HEK293 (cell line): ENCODE results near the gene PCDH15.

Experiments
- CTCF ChIA-PET: fragments of 350-600 bp; formaldehyde crosslinking; extraction: SDS; loops from one replicate; lab custom pipeline; 2021; ENCODE audit warnings: antibody characterized with exemption; lab: Yijun Ruan, JAX
- POLR2A ChIA-PET: fragments of 300-600 bp; formaldehyde crosslinking; extraction: SDS; loops from one replicate; lab custom pipeline; 2020; ENCODE audit warnings: antibody characterized with exemption, inconsistent platforms; lab: Yijun Ruan, JAX
- H3K27ac ChIP-seq: fragments of 200-500 bp; sonication (Bioruptor generic); 2 replicates; pipeline ENCODE4 v1.5.1; 2014; ENCODE audit warnings: low read depth, low read length, control low read depth, inconsistent platforms; ENCODE audit errors: extremely low read depth
- H3K36me3 ChIP-seq, 2 experiments: fragments of 200-500 bp in 1 of 2; sonication (Bioruptor generic) in 1 of 2; 1 replicate in 1 of 2; 2 replicates in 1 of 2; pipeline ENCODE4 v1.5.1; 2014 to 2017; ENCODE audit warnings: inconsistent platforms in 2 of 2, low read length in 2 of 2; ENCODE audit not compliant: control insufficient read depth in 2 of 2, insufficient read depth in 1 of 2
- H3K4me1 ChIP-seq: fragments of 200-500 bp; sonication (Bioruptor generic); 2 replicates; pipeline ENCODE4 v1.5.1; 2014; ENCODE audit warnings: mild to moderate bottlenecking, low read length, inconsistent platforms; ENCODE audit not compliant: control insufficient read depth, insufficient read depth
- H3K4me3 ChIP-seq: 2 replicates; pipeline ENCODE4 v1.5.1; 2011; ENCODE audit warnings: low read depth, mild to moderate bottlenecking, control low read depth, low read length, moderate library complexity
- H3K9me3 ChIP-seq: fragments of 200-500 bp; sonication (Bioruptor generic); 2 replicates; pipeline ENCODE4 v1.5.1; 2014; ENCODE audit warnings: low read depth, low read length, inconsistent platforms; ENCODE audit not compliant: control insufficient read depth, insufficient read depth
- BCL11A ChIP-seq: fragments of 450-650 bp; formaldehyde crosslinking; IDR thresholded peaks from 2 replicates; pipeline ENCODE4 v1.5.1; 2016; ENCODE audit warnings: low read depth, missing biosample characterization, missing genetic modification characterization
- GFI1B ChIP-seq: fragments of 450-650 bp; formaldehyde crosslinking; IDR thresholded peaks from 2 replicates; pipeline ENCODE4 v1.5.1; 2016; ENCODE audit warnings: missing biosample characterization, missing genetic modification characterization
- KLF9 ChIP-seq: fragments of 450-650 bp; formaldehyde crosslinking; IDR thresholded peaks from 2 replicates; pipeline ENCODE4 v1.5.1; 2016; ENCODE audit warnings: missing biosample characterization, missing genetic modification characterization, low read depth
- MYNN ChIP-seq: fragments of 450-650 bp; formaldehyde crosslinking; IDR thresholded peaks from 2 replicates; pipeline ENCODE4 v1.5.1; 2016; ENCODE audit warnings: missing biosample characterization, missing genetic modification characterization, borderline replicate concordance
- RBAK ChIP-seq: fragments of 450-650 bp; formaldehyde crosslinking; IDR thresholded peaks from 2 replicates; pipeline ENCODE4 v1.5.1; 2016; ENCODE audit warnings: missing biosample characterization, missing genetic modification characterization
- TCF7L2 ChIP-seq: IDR thresholded peaks from 2 replicates; pipeline ENCODE4 v1.6.1; 2011; ENCODE audit warnings: low read depth, mild to moderate bottlenecking, inconsistent platforms, low read length, moderate library complexity, borderline replicate concordance
- ZBTB48 ChIP-seq: fragments of 450-650 bp; formaldehyde crosslinking; IDR thresholded peaks from 2 replicates; pipeline ENCODE4 v1.5.1; 2016; ENCODE audit warnings: missing biosample characterization, missing genetic modification characterization
- ZNF132 ChIP-seq: fragments of 450-650 bp; formaldehyde crosslinking; IDR thresholded peaks from 2 replicates; pipeline ENCODE4 v1.5.1; 2017; ENCODE audit warnings: missing biosample characterization, missing genetic modification characterization, borderline replicate concordance
- ZNF157 ChIP-seq: fragments of 450-650 bp; formaldehyde crosslinking; IDR thresholded peaks from 2 replicates; pipeline ENCODE4 v1.5.1; 2016; ENCODE audit warnings: missing biosample characterization, missing genetic modification characterization
- ZNF23 ChIP-seq: fragments of 450-650 bp; formaldehyde crosslinking; IDR thresholded peaks from 2 replicates; pipeline ENCODE4 v1.5.1; 2016; ENCODE audit warnings: missing biosample characterization, missing genetic modification characterization, borderline replicate concordance
- ZNF600 ChIP-seq: fragments of 450-650 bp; formaldehyde crosslinking; IDR thresholded peaks from 2 replicates; pipeline ENCODE4 v1.5.1; 2016; ENCODE audit warnings: missing biosample characterization, missing genetic modification characterization
- ZNF626 ChIP-seq: fragments of 450-650 bp; sonication (Bioruptor Pico); formaldehyde crosslinking; IDR thresholded peaks from 2 replicates; pipeline ENCODE4 v1.5.1; 2018; ENCODE audit warnings: missing biosample characterization, missing genetic modification characterization, inconsistent platforms
- ZNF785 ChIP-seq: fragments of 450-650 bp; formaldehyde crosslinking; IDR thresholded peaks from 2 replicates; pipeline ENCODE4 v1.5.1; 2016; ENCODE audit warnings: missing biosample characterization, missing genetic modification characterization
- ZNF843 ChIP-seq: fragments of 450-650 bp; formaldehyde crosslinking; IDR thresholded peaks from 2 replicates; pipeline ENCODE4 v1.5.1; 2016; ENCODE audit warnings: missing biosample characterization, missing genetic modification characterization
- ZSCAN23 ChIP-seq: fragments of 450-650 bp; formaldehyde crosslinking; IDR thresholded peaks from 2 replicates; pipeline ENCODE4 v1.5.1; 2016; ENCODE audit warnings: missing biosample characterization, missing genetic modification characterization
- TF ChIP-seq, protein P1 (sequence below): fragments of 450-650 bp; formaldehyde crosslinking; IDR thresholded peaks from 2 replicates; pipeline ENCODE4 v1.5.1; 2016; ENCODE audit warnings: missing biosample characterization, missing genetic modification characterization
- TF ChIP-seq, protein P2 (sequence below): fragments of 450-650 bp; formaldehyde crosslinking; IDR thresholded peaks from 2 replicates; pipeline ENCODE4 v1.5.1; 2016; ENCODE audit warnings: missing biosample characterization, missing genetic modification characterization, low read depth
- TF ChIP-seq, protein P3 (sequence below): fragments of 450-650 bp; formaldehyde crosslinking; IDR thresholded peaks from 2 replicates; pipeline ENCODE4 v1.5.1; 2016; ENCODE audit warnings: missing biosample characterization, missing genetic modification characterization
- TF ChIP-seq, protein P4 (sequence below): fragments of 450-650 bp; formaldehyde crosslinking; IDR thresholded peaks from 2 replicates; pipeline ENCODE4 v1.5.1; 2016; ENCODE audit warnings: missing biosample characterization, missing genetic modification characterization
- TF ChIP-seq, protein P5 (sequence below): fragments of 450-650 bp; formaldehyde crosslinking; IDR thresholded peaks from 2 replicates; pipeline ENCODE4 v1.5.1; 2017; ENCODE audit warnings: missing biosample characterization, mild to moderate bottlenecking, missing genetic modification characterization, moderate library complexity

The PCDH15 gene

DNA sequence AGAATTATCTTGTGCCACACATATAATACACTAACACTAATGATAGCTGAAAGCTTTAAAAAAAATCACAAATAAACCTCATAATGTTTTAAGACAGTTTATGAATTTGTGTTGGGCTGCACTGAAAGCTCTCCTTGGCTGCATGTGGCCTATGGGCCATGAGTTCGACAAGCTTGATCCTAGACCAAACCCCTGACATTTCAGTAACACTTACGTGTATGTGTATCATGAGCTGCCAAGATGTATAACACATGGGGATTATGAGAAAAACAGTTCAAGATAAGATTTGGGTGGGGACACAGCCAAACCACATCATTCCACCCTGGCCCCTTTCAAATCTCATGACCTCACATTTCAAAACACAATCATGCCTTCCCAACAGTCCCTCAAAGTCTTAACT is 823.8 kb downstream of the PCDH15 start (continued):
- no peak for TF ChIP-seq ZNF626 (tag by site-specific recombination)
- TF ChIP-seq ZNF157 = no peak
- no peak for TF ChIP-seq MYNN (tag by site-specific recombination)
- TF ChIP-seq BCL11A (tag by site-specific recombination) = no peak
- TF ChIP-seq GFI1B (tag by site-specific recombination) = no peak
- TF ChIP-seq ZNF843 (tag by site-specific recombination) = no peak
- TF ChIP-seq, protein P1, sequence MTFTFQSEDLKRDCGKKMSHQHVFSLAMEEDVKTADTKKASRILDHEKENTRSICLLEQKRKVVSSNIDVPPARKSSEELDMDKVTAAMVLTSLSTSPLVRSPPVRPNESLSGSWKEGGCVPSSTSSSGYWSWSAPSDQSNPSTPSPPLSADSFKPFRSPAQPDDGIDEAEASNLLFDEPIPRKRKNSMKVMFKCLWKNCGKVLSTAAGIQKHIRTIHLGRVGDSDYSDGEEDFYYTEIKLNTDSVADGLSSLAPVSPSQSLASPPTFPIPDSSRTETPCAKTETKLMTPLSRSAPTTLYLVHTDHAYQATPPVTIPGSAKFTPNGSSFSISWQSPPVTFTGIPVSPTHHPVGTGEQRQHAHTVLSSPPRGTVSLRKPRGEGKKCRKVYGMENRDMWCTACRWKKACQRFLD (tag by site-specific recombination) = no peak
- no peak for TF ChIP-seq ZNF23 (tag by site-specific recombination)

DNA sequence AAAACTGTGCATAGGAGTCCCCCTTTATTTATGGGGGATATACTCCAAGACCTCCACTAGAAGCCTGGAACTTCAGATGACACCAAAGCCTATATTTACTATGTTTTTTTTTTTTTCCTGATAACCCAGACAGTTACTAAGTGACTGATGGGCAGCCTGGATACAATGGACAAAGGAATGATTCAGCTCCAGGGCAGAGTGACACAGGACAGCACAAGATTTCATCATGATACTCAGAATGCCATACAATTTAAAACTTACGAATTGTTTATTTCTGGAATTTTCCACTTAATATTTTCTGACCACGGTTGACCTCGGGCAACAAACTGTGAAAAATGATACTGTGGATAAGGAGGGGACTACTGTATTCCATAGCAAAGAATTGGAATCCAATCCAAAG is 843.6 kb downstream of the PCDH15 start:
- CTCF ChIA-PET = no interaction called here
- Histone ChIP-seq H3K4me3 (no peak overlapping the region), H3K36me3 (no peaks in the 10 kb centered on the region), H3K4me1 (no peaks in the 10 kb centered on the region), H3K27ac (no peak overlapping the region), H3K9me3 (no peaks in the 10 kb centered on the region)
- POLR2A ChIA-PET = no interaction called here
- TF ChIP-seq ZBTB48 (tag by site-specific recombination) (no peak), ZNF132 (tag by site-specific recombination) (no peak), RBAK (tag by site-specific recombination) (no peak), ZSCAN23 (tag by site-specific recombination) (no peak)

DNA sequence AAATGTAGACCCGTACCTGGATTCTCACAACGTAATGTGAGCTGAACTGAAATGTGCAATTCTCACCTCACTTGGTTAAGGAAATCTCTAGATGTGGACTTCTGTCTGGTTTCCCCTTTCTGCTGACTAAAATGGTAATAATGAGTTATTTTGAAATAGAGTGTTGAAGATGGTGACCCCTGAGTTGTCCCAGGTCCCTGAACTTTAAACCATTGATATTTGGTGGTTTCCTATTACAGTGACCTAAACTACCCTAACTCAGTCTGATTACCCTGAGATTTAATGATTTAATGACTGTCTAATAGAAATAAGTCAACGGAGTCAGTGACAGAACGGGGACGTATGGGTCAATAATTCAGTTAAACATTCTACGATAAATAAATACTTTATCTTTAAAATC is 845.9 kb downstream of the PCDH15 start:
- no peak overlapping the region for H3K4me3 ChIP-seq

More for the DNA sequence above, 845.9 kb downstream of the PCDH15 start:
- Histone ChIP-seq H3K4me1 (no peaks in the 10 kb centered on the region), H3K27ac (no peak overlapping the region), H3K36me3 (no peaks in the 10 kb centered on the region), H3K9me3 (no peaks in the 10 kb centered on the region)
- CTCF ChIA-PET = no interaction called here
- no peak for TF ChIP-seq KLF9 (tag by site-specific recombination)
- TF ChIP-seq, protein P2, sequence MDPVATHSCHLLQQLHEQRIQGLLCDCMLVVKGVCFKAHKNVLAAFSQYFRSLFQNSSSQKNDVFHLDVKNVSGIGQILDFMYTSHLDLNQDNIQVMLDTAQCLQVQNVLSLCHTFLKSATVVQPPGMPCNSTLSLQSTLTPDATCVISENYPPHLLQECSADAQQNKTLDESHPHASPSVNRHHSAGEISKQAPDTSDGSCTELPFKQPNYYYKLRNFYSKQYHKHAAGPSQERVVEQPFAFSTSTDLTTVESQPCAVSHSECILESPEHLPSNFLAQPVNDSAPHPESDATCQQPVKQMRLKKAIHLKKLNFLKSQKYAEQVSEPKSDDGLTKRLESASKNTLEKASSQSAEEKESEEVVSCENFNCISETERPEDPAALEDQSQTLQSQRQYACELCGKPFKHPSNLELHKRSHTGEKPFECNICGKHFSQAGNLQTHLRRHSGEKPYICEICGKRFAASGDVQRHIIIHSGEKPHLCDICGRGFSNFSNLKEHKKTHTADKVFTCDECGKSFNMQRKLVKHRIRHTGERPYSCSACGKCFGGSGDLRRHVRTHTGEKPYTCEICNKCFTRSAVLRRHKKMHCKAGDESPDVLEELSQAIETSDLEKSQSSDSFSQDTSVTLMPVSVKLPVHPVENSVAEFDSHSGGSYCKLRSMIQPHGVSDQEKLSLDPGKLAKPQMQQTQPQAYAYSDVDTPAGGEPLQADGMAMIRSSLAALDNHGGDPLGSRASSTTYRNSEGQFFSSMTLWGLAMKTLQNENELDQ = no peak
- TF ChIP-seq ZNF785 (tag by site-specific recombination) = no peak
- no peak for TF ChIP-seq ZNF600 (tag by site-specific recombination)
- TF ChIP-seq, protein P3, sequence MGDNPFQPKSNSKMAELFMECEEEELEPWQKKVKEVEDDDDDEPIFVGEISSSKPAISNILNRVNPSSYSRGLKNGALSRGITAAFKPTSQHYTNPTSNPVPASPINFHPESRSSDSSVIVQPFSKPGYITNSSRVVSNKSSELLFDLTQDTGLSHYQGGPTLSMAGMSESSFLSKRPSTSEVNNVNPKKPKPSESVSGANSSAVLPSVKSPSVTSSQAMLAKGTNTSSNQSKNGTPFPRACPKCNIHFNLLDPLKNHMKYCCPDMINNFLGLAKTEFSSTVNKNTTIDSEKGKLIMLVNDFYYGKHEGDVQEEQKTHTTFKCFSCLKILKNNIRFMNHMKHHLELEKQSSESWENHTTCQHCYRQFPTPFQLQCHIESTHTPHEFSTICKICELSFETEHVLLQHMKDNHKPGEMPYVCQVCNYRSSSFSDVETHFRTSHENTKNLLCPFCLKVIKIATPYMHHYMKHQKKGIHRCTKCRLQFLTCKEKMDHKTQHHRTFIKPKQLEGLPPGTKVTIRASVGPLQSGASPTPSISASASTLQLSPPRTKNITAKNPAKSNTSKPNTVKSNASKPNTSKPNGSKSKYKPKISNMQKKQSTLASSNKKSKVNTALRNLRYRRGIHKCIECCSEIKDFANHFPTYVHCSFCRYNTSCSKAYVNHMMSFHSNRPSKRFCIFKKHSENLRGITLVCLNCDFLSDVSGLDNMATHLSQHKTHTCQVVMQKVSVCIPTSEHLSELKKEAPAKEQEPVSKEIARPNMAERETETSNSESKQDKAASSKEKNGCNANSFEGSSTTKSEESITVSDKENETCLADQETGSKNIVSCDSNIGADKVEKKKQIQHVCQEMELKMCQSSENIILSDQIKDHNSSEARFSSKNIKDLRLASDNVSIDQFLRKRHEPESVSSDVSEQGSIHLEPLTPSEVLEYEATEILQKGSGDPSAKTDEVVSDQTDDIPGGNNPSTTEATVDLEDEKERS = no peak
- TF ChIP-seq, protein P4, sequence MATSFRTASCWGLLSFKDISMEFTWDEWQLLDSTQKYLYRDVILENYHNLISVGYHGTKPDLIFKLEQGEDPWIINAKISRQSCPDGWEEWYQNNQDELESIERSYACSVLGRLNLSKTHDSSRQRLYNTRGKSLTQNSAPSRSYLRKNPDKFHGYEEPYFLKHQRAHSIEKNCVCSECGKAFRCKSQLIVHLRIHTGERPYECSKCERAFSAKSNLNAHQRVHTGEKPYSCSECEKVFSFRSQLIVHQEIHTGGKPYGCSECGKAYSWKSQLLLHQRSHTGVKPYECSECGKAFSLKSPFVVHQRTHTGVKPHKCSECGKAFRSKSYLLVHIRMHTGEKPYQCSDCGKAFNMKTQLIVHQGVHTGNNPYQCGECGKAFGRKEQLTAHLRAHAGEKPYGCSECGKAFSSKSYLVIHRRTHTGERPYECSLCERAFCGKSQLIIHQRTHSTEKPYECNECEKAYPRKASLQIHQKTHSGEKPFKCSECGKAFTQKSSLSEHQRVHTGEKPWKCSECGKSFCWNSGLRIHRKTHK (tag by site-specific recombination) = no peak
- TF ChIP-seq, protein P5, sequence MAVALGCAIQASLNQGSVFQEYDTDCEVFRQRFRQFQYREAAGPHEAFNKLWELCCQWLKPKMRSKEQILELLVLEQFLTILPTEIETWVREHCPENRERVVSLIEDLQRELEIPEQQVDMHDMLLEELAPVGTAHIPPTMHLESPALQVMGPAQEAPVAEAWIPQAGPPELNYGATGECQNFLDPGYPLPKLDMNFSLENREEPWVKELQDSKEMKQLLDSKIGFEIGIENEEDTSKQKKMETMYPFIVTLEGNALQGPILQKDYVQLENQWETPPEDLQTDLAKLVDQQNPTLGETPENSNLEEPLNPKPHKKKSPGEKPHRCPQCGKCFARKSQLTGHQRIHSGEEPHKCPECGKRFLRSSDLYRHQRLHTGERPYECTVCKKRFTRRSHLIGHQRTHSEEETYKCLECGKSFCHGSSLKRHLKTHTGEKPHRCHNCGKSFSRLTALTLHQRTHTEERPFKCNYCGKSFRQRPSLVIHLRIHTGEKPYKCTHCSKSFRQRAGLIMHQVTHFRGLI (tag by site-specific recombination) = no peak
- TF ChIP-seq RBAK (tag by site-specific recombination) = no peak
- no peak for TF ChIP-seq TCF7L2
- POLR2A ChIA-PET = no interaction called here
